Measurements from ENCODE around the gene SMIM36.

The SMIM36 gene

GRCh38 chr17:55500103-55500502 lies 11.1 kb downstream of the SMIM36 start:
- no peak for ATAC-seq
- TF ChIP-seq POU6F1 (CRISPR knock-in tag; IDR thresholded peaks at IDR 0.05; ENCODE audit: borderline replicate concordance, low read depth) (no peak), RARB (CRISPR knock-in tag; IDR thresholded peaks at IDR 0.05) (no peak), TSHZ2 (CRISPR knock-in tag; IDR thresholded peaks at IDR 0.05) (no peak), ZFP3 (CRISPR knock-in tag; IDR thresholded peaks at IDR 0.05) (no peak), ISL1 (CRISPR knock-in tag; IDR thresholded peaks at IDR 0.05) (no peak), OSR1 (CRISPR knock-in tag; IDR thresholded peaks at IDR 0.05) (no peak), TCF4 (CRISPR knock-in tag; IDR thresholded peaks at IDR 0.05; ENCODE audit: borderline replicate concordance) (no peak), CSRNP3 (CRISPR knock-in tag; IDR thresholded peaks at IDR 0.05) (no peak), ZNF8 (CRISPR knock-in tag; IDR thresholded peaks at IDR 0.05) (no peak), PATZ1 (CRISPR knock-in tag; IDR thresholded peaks at IDR 0.05; ENCODE audit: borderline replicate concordance) (no peak), ESRRG (CRISPR knock-in tag; IDR thresholded peaks at IDR 0.05) (no peak), GLIS3 (CRISPR knock-in tag; IDR thresholded peaks at IDR 0.05) (no peak), ARNTL (CRISPR knock-in tag; IDR thresholded peaks at IDR 0.05; ENCODE audit: borderline replicate concordance, low read depth) (no peak), ZC3H10 (CRISPR knock-in tag; IDR thresholded peaks at IDR 0.05) (no peak), CSDC2 (CRISPR knock-in tag; IDR thresholded peaks at IDR 0.05) (no peak), ZNF565 (CRISPR knock-in tag; conservative IDR thresholded peaks at IDR 0.05; ENCODE audit: low read depth) (no peak), SNAI2 (CRISPR knock-in tag; IDR thresholded peaks at IDR 0.05) (no peak), CREB5 (CRISPR knock-in tag; IDR thresholded peaks at IDR 0.05; ENCODE audit: low read depth) (no peak)

- ATAC-seq, result peak; percentile 54; the same call in 2 of the 3 replicates
- TF ChIP-seq CREB5 (CRISPR knock-in tag; IDR thresholded peaks at IDR 0.05; ENCODE audit: low read depth), result peak; percentile 93
- peak; percentile 60; the same call in 1 of the 2 replicates for TF ChIP-seq TCF4 (CRISPR knock-in tag; IDR thresholded peaks at IDR 0.05; ENCODE audit: borderline replicate concordance)
- no peak for TF ChIP-seq RARB (CRISPR knock-in tag; IDR thresholded peaks at IDR 0.05)
- TF ChIP-seq OSR1 (CRISPR knock-in tag; IDR thresholded peaks at IDR 0.05), result no peak
- no peak for TF ChIP-seq TOX (CRISPR knock-in tag; IDR thresholded peaks at IDR 0.05; ENCODE audit: borderline replicate concordance)
- TF ChIP-seq ZFP3 (CRISPR knock-in tag; IDR thresholded peaks at IDR 0.05), result peak; percentile 81
- peak; percentile 84; the same call in 1 of the 2 replicates for TF ChIP-seq CSDC2 (CRISPR knock-in tag; IDR thresholded peaks at IDR 0.05)
- peak; percentile 80; the same call in 1 of the 2 replicates for TF ChIP-seq SNAI2 (CRISPR knock-in tag; IDR thresholded peaks at IDR 0.05)
- no peak for TF ChIP-seq PATZ1 (CRISPR knock-in tag; IDR thresholded peaks at IDR 0.05; ENCODE audit: borderline replicate concordance)
- peak; percentile 76; the same call in 1 of the 2 replicates for TF ChIP-seq ESRRG (CRISPR knock-in tag; IDR thresholded peaks at IDR 0.05)
- TF ChIP-seq ZNF565 (CRISPR knock-in tag; conservative IDR thresholded peaks at IDR 0.05; ENCODE audit: low read depth), result 0 out of 2 replicates have a peak, but pooled peaks have one; percentile 12
- TF ChIP-seq ISL1 (CRISPR knock-in tag; IDR thresholded peaks at IDR 0.05), result peak; percentile 76
- no peak for TF ChIP-seq ZNF70 (CRISPR knock-in tag; IDR thresholded peaks at IDR 0.05)
- no peak for TF ChIP-seq TSHZ2 (CRISPR knock-in tag; IDR thresholded peaks at IDR 0.05)
These were observed 15.0 kb downstream of the SMIM36 start for GRCh38 chr17:55496094-55496881.
